ENCODE data around the gene SH3GL2.

Gene SH3GL2

DNA sequence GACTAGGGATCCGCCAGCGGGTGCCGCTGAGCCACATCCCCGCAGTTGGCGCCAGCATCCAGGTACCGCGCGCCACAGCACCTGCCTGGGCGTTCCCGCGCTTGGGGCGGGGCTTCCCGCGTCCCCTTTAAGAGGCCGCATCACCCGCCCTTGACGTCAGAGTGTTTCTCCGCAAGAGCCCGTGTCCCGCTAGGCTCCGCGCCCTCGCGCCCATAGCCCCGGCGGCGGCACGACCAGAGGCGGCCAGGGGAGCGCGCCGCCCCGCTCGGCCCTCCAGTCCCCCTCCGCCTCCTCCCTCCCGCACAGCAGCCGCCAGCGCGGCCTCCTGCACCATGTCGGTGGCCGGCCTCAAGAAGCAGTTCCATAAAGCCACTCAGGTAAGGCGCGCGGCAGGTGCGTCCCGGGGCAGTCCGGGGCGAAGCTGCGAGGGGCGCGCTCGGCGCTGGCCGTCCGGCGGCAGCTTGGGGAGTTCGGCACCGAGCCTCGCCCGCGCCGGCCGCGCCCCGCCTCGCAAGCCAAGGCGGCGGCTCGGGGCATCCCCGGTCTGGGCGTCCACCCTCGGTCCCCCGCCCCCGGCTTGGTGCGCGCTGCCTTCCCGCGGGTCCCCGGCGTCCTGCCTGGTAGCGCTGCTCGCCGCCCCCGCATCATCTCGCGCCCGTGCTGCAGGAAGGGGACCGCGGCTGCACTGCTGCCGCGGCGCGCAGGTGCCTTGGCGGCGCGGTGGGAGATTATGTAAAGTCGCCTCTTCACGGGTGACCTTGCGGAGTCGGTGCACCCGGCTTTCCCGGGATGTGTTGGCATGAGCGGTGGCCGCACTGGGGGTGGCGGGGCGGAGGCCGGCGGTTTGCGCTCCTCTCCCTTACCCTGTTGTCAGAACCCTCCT lies at the start of gene SH3GL2:
Gene SH3GL2 (plus strand): TSS at position 156 of the 883 bp plus-strand sequence.
- TF ChIP-seq, protein P1, sequence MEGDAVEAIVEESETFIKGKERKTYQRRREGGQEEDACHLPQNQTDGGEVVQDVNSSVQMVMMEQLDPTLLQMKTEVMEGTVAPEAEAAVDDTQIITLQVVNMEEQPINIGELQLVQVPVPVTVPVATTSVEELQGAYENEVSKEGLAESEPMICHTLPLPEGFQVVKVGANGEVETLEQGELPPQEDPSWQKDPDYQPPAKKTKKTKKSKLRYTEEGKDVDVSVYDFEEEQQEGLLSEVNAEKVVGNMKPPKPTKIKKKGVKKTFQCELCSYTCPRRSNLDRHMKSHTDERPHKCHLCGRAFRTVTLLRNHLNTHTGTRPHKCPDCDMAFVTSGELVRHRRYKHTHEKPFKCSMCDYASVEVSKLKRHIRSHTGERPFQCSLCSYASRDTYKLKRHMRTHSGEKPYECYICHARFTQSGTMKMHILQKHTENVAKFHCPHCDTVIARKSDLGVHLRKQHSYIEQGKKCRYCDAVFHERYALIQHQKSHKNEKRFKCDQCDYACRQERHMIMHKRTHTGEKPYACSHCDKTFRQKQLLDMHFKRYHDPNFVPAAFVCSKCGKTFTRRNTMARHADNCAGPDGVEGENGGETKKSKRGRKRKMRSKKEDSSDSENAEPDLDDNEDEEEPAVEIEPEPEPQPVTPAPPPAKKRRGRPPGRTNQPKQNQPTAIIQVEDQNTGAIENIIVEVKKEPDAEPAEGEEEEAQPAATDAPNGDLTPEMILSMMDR (IDR thresholded peaks at IDR 0.05; ENCODE audit: extremely low read depth, missing control alignments), result no peak
- peak; percentile 34 for DNase-seq (ENCODE audit: low spot score)

DNA sequence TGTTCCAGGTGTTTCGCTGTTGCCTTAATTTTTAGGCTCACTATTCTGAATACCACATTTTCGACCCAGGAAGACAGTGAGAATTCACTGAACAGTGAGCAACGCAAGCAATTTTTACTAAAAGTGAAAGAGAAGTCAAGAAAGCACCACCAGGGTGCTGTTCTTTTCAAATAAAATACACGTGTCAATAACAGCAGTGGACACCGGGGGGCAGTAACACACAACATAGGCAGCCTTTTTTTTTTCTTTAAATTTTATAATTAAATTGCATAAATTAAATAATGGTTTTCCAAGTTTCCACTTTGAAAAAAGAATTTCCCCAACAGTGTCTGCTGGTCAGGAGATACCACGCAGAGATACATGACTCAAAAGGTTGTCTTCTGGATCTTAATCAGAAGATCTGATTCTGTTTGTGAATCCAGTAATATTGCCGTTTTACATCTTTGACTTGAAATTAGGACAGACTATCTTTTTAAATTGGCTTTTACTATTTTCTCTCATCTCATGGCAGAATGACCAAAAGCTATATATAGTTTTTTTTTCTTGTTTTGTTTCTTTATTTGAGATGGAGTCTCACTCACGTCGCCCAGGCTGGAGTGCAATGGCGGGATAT lies 47.1 kb upstream of the SH3GL2 start:
- TF ChIP-seq, protein P1 (IDR thresholded peaks at IDR 0.05; ENCODE audit: extremely low read depth, missing control alignments), result peak; percentile 41
- DNase-seq (ENCODE audit: low spot score), result peak; percentile 45

DNA sequence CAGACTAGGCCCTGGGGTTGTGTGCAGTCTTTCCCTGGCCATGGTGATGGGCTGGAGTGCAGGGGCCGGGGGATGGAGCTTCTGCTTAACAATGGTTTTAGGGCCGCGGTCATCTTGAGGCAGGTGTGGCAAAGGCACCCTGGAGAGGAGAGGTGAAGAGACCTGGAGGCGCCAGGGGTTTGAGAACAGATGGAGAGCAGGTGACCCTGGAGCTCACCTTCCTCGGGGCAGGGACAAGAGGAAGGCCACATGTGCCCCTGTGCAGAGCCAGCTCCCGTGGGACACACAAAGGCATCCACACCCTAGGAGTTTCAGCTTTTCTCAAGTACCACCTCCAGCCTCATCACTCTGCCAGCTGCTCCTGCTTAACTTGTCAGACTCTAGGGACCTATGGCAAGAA lies 46.4 kb upstream of the SH3GL2 start:
- TF ChIP-seq, protein P1 (IDR thresholded peaks at IDR 0.05; ENCODE audit: extremely low read depth, missing control alignments), result no peak
- DNase-seq (ENCODE audit: low spot score), result no peak

DNA sequence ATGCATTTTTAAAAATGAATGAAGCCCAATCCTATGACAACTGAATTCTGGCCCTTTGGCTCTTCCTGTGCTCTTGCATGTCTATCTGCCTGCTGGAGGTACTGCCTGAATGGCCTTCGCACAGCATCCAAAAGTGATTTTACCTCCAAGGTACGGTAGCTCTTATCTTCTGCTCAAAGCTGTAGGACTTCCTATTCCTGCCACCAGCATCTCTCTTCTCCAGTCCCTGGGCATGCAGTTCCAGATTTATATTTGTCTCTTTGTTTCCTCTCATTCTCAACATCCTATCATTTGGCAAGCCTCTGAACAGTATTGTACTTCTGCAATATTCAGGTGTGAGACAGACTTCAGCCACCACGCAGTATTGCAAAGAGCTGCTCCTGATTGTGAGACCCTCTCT lies 43.7 kb upstream of the SH3GL2 start:
- TF ChIP-seq, protein P1 (IDR thresholded peaks at IDR 0.05; ENCODE audit: extremely low read depth, missing control alignments), result no peak

DNA sequence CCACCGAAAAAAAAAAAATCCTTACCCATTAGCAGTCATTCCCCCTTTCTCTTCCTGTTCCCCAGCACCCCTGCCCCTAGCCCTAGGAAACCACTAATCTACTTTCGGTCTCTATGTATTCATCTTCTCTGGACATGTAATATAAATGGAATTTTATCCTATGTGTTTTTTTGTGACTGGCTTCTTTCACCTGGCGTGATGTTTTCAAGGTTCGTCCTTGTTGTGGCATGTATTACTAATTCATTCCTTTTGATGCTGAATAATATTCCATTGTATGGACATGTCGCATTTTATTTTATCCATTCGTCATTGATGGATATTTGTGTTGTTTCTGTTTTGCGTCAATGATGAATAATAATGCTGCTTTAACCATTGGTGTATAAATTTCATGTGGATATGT lies 42.8 kb upstream of the SH3GL2 start:
- no peak for DNase-seq (ENCODE audit: low spot score)
- TF ChIP-seq, protein P1 (IDR thresholded peaks at IDR 0.05; ENCODE audit: extremely low read depth, missing control alignments), result no peak

More for the DNA sequence above, 43.7 kb upstream of the SH3GL2 start:
- DNase-seq (ENCODE audit: low spot score), result no peak

DNA sequence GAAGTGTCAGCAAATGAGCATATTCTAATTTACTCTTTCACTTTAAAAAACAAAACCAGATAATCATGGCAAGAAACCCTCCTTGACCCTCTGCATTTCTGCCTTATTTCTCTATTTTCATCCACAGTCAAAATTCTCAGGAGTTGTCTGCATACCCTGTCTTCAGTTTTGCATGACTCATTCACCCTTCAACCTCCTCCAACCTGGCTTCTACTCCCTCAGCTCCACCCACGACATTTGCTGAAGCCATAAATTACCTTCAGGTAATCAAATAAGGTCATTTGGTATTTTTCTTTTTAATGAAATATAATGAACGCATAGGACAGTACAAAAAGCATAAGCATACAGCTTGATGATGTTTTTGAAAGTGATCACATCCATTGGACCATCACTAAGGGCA lies 27.8 kb upstream of the SH3GL2 start:
- TF ChIP-seq, protein P1 (IDR thresholded peaks at IDR 0.05; ENCODE audit: extremely low read depth, missing control alignments), result no peak
- DNase-seq (ENCODE audit: low spot score), result no peak

DNA sequence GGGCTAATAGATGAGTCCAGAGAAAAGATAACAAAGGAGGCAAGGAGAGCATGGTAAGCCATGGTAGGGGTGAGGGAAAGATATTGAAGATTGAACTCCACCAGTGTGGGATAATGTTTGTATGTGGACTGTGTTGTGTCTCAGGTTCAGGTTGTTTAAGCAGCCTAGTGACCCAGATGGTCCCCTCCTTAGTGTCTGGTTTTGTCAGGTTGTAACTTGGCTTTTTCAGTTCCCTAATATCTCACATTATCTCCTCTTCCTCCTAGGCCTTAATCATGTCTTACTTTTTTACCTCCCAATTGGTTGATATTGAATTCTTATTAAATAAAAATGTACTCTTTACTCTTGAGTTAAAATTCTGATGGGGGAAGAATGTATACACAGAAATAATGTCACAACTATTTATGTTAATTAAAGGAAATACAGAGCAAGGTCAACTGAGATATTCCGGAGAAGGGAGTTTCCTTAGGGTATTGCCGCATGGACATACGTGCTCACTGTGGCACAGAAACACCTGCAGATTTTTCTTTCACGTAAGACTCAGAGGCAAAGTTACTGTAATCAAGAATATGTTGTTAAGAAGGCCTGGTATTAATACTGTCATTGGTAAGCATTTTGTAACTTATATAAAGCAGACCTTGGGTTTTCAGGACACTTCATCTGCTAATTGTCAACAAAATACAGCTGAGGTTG lies 23.4 kb upstream of the SH3GL2 start:
- TF ChIP-seq, protein P1 (IDR thresholded peaks at IDR 0.05; ENCODE audit: extremely low read depth, missing control alignments), result no peak
- DNase-seq (ENCODE audit: low spot score), result no peak
